ENCODE results near the gene DAND5. TPM values are rescaled to one million over a fixed set of nuclear protein-coding genes. Genes with fewer than 3 reads are reported as not detected.

Gene DAND5
- total and polyA plus RNA-seq, 2 of the 13 experiments (the other 11 are each of a cell fraction or from before 2014, with no cell fraction given), result 0.04 TPM; not detected in 1

DNA sequence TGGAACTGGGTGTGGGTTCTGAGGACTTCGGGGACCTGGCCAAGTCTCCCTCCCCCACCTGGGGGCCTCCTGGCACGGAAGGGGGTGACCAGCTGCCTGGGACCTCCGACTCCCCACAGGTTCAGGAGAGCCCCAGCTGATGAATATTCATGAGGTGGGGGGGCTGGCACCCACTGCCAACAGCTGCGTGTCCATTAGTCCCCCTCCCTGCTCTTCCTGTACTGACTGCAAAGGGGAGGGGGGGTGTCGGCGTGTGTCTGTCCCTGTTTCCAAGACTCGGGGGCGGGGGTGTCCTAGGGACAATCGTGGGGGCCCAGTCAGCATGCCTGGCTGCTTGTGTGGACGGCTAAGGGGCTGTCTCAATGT, 15.3 kb downstream of the DAND5 start (continued):
- TF ChIP-seq, protein P1, sequence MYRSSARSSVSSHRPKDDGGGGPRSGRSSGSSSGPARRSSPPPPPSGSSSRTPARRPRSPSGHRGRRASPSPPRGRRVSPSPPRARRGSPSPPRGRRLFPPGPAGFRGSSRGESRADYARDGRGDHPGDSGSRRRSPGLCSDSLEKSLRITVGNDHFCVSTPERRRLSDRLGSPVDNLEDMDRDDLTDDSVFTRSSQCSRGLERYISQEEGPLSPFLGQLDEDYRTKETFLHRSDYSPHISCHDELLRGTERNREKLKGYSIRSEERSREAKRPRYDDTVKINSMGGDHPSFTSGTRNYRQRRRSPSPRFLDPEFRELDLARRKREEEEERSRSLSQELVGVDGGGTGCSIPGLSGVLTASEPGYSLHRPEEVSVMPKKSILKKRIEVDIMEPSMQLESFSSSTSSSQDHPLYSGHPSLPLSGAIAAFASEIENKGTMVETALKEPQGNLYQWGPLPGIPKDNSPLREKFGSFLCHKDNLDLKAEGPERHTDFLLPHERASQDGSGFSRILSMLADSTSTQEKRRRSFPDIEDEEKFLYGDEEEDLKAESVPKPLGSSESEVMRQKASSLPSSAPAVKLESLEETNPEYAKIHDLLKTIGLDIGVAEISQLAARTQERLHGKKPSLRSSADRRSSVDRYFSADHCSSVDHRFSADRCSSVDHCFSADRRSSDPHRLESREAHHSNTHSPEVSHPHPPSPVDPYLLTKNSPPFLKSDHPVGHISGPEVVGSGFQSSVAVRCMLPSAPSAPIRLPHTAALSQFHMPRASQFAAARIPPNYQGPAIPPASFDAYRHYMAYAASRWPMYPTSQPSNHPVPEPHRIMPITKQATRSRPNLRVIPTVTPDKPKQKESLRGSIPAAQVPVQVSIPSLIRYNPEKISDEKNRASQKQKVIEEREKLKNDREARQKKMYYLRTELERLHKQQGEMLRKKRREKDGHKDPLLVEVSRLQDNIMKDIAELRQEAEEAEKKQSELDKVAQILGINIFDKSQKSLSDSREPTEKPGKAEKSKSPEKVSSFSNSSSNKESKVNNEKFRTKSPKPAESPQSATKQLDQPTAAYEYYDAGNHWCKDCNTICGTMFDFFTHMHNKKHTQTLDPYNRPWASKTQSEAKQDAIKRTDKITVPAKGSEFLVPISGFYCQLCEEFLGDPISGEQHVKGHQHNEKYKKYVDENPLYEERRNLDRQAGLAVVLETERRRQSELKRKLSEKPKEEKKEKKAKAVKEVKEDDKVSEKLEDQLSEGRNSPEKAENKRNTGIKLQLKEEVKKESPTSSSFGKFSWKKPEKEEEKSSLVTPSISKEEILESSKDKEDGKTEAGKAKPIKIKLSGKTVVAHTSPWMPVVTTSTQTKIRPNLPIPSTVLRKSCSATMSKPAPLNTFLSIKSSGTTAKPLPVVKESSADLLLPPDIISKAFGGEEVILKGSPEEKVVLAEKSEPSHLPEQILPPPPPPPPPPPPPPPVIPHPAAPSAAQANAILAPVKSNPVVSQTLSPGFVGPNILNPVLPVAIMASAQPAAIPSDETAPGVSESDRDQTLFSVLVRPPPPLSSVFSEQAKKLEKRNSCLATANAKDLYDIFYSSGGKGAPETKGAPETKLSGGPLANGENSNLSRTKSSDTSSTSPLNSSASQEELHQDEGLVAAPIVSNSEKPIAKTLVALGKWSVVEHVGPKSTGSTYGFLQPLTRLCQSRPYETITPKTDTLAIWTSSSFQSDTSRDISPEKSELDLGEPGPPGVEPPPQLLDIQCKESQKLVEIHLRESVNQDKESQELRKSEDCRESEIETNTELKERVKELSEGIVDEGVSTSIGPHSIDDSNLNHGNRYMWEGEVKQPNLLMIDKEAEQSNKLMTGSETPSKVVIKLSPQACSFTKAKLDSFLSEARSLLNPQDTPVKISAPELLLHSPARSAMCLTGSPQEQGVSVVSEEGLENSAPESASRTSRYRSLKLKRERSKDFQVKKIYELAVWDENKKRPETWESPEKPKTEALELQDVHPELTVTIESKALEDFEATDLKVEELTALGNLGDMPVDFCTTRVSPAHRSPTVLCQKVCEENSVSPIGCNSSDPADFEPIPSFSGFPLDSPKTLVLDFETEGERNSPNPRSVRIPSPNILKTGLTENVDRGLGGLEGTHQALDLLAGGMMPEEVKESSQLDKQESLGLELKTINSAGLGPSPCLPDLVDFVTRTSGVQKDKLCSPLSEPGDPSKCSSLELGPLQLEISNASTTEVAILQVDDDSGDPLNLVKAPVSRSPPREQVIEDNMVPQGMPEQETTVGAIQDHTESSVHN (CRISPR knock-in tag; IDR thresholded peaks at IDR 0.05), result no peak
- TF ChIP-seq, protein P2, sequence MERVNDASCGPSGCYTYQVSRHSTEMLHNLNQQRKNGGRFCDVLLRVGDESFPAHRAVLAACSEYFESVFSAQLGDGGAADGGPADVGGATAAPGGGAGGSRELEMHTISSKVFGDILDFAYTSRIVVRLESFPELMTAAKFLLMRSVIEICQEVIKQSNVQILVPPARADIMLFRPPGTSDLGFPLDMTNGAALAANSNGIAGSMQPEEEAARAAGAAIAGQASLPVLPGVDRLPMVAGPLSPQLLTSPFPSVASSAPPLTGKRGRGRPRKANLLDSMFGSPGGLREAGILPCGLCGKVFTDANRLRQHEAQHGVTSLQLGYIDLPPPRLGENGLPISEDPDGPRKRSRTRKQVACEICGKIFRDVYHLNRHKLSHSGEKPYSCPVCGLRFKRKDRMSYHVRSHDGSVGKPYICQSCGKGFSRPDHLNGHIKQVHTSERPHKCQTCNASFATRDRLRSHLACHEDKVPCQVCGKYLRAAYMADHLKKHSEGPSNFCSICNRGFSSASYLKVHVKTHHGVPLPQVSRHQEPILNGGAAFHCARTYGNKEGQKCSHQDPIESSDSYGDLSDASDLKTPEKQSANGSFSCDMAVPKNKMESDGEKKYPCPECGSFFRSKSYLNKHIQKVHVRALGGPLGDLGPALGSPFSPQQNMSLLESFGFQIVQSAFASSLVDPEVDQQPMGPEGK (CRISPR knock-in tag; IDR thresholded peaks at IDR 0.05), result peak; percentile 49; the same call in 1 of the 2 replicates
- TF ChIP-seq MBD4 (IDR thresholded peaks at IDR 0.05; ENCODE audit: borderline replicate concordance, low read length) (no peak), ATRX (CRISPR knock-in tag; IDR thresholded peaks at IDR 0.05; ENCODE audit: borderline replicate concordance) (no peak), XRCC5 (optimal IDR thresholded peaks at IDR 0.05; ENCODE audit: low read length) (peak; percentile 6), ZNF143 (CRISPR knock-in tag; IDR thresholded peaks at IDR 0.05) (no peak), THAP11 (CRISPR knock-in tag; IDR thresholded peaks at IDR 0.05) (no peak), HNRNPL (IDR thresholded peaks at IDR 0.05; ENCODE audit: low read depth, low read length) (0 out of 2 replicates have a peak, but pooled peaks have one; percentile 34), HOXA3 (CRISPR knock-in tag; IDR thresholded peaks at IDR 0.05) (no peak), ZNF20 (CRISPR knock-in tag; IDR thresholded peaks at IDR 0.05) (no peak)
- TF ChIP-seq, protein P3, sequence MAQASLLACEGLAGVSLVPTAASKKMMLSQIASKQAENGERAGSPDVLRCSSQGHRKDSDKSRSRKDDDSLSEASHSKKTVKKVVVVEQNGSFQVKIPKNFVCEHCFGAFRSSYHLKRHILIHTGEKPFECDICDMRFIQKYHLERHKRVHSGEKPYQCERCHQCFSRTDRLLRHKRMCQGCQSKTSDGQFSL (CRISPR knock-in tag; IDR thresholded peaks at IDR 0.05), result peak; percentile 66; the same call in 1 of the 2 replicates

Measured in HepG2 (cell line).